GM18520 (cell line): ENCODE measurements around the gene SLC16A2.

ENCODE experiments used
- ATAC-seq: cut with Tn5 transposase; IDR thresholded peaks from one replicate; pipeline ENCODE4 v1.9.1; 2021; ENCODE audit not compliant: unreplicated experiment

The SLC16A2 gene

DNA sequence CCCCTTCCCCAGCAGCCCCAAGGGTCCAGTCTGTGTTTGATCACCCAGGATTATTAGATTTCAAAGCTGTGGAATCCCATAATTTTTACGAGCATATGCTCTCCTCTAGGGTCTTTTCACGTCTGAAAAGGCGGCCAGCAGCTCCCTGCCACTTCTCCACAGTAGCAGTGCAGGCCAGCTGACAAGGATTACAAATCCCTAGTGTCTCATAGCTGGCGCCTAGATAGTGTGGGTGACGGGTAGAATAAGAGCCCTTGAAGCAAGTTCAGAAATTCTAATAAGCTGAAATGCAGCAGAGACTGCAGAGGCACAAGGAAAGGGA is 113.8 kb downstream of the SLC16A2 start:
- no peak for ATAC-seq

- no peak for ATAC-seq
Observed at GRCh38 chrX:74535408-74536151, 114.3 kb downstream of the SLC16A2 start.

DNA sequence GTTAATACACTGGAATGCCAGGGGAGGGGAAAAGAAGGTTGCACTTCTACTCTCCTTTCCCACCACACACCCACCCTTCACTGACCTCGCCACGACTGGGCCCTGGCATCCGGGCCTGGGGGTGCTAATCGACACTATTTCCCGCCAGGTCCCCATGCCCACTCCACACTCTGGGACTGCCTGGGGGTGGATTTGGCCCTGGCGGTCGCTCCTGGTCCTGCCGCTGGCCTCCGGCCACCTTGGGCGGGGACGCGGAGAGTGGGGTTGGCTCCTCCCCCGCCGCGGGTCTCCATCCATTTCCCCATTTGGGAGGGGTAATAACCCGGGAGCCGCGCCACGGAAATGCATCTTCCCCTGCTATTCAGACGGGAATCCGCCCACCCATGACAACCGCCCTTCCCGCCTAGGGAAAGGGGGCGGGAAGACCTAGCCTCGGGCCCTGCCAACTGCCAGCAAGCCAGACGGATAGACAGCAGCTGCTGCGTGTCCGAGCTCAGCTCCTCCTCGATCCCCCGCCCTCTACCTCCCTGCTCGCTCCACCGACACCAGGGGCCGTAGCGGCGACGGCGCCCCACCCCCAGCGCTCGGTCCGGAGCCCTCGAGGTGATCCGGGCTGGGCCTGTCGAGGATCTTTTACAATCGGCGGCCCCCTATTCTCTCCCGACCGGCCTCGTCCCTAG is 115.0 kb downstream of the SLC16A2 start:
- no peak for ATAC-seq

GRCh38 chrX:74536832-74537371 is 115.6 kb downstream of the SLC16A2 start:
- no peak for ATAC-seq

- no peak for ATAC-seq
Observed at GRCh38 chrX:74540635-74541249, 119.4 kb downstream of the SLC16A2 start.

DNA sequence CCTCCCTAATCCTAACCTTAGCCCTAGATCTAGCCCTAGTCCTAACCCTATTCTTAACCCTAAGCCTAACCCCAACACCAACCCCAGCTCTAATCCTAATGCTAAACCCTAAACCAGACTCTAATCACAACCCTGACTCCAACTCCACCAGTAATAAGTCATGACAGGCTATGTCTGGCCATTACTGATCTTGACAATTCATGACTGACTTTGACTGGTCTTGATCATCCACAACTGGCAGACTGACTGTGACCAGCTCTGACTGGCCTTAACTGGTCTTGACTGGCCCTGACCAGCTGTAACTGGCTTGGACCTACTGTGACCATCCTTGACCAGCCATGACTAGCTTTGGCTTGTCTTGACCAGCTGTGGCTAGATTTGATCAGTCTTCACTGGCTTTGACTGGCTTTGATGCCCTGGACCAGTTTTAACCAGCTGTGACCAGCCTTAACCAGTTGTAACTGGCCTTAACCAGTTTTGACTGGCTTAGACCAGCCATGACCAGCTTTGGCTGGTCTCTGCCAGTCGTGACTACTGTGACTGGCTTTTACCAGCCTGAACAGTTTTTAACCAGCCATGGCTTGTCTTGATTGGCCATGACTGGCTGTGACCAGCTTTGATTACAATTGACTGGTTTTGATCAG is 124.7 kb downstream of the SLC16A2 start:
- ATAC-seq: no peak

DNA sequence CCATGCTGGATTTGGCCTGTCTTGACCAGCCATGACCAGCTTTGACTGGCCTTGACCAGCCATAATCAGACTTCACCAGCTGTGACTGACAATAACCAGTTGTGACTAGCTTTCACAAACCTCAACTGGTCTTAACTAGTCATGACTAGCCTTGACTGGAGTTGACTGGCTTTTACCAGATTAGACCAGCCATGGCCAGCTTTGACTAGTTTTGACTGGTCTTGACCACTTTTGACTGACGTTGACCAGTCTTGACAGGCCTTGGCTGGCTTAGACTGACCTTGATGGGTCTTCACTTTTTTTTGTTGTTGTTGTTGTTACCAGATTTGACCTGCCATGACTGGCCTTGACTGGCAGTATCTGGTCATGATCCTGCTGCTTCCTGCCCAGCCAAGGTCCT is 125.7 kb downstream of the SLC16A2 start:
- no peak for ATAC-seq

GRCh38 chrX:74550295-74550802 is 129.1 kb downstream of the SLC16A2 start:
- peak; percentile 75 for ATAC-seq

DNA sequence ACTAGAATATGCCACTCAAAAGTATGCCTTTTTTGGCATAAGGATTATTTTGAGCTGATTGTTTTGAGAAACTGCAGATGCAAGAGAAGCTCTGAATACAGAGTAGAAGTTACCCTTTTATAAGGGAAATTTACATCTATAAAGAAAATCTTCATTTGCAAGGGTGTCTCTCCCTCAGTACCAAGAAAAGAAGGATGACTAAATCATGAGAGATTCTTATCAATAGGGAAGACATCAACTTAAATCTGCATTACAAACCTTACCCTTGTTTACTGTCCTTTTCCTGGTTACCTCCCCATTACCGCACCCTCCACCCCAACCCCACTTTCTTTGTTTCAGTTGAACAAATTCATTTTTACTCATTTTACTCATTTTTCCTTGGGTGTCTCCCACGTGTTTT is 130.6 kb downstream of the SLC16A2 start:
- no peak for ATAC-seq

- no peak for ATAC-seq
Observed at GRCh38 chrX:74557378-74557777, 136.1 kb downstream of the SLC16A2 start.

GRCh38 chrX:74578137-74578536 is 156.8 kb downstream of the SLC16A2 start:
- no peak for ATAC-seq

- no peak for ATAC-seq
Observed at GRCh38 chrX:74579597-74580198, 158.4 kb downstream of the SLC16A2 start.
